ENCODE results near the gene YAP1.

YAP1 gene

GRCh38 chr11:102252339-102252891 lies 142.2 kb downstream of the YAP1 start:
- Histone ChIP-seq H3K4me3 (ENCODE audit: low read length) (no peak overlapping the region), H2AK5ac (ENCODE audit: low read length) (no peak overlapping the region), H3K27me3 (ENCODE audit: insufficient read depth, low read length, poor library complexity) (no peaks in the 10 kb centered on the region), H3K27ac (ENCODE audit: low read depth, low read length) (no peak overlapping the region), H3K4me1 (ENCODE audit: control insufficient read depth, low read depth, low read length) (no peaks in the 10 kb centered on the region), H3K56ac (ENCODE audit: low read length) (no peak overlapping the region), H4K5ac (ENCODE audit: low read length) (no peak overlapping the region), H3K4ac (ENCODE audit: low read depth, low read length) (no peak overlapping the region), H3K36me3 (ENCODE audit: control insufficient read depth, insufficient read depth, low read length) (no peaks in the 10 kb centered on the region), H3K23ac (ENCODE audit: low read length) (no peak overlapping the region), H2BK120ac (ENCODE audit: low read depth, low read length) (no peak overlapping the region), H3K4me2 (ENCODE audit: low read length) (no peak overlapping the region), H3K18ac (ENCODE audit: low read length) (no peak overlapping the region), H2BK15ac (replicated peaks; ENCODE audit: low read depth) (no peak overlapping the region), H3K79me2 (ENCODE audit: control insufficient read depth, insufficient read depth, low read length) (no peaks in the 10 kb centered on the region), H3K9ac (ENCODE audit: low read length) (no peak overlapping the region), H4K8ac (ENCODE audit: low read depth, low read length) (no peak overlapping the region), H2BK5ac (ENCODE audit: low read length) (no peak overlapping the region), H3K79me1 (ENCODE audit: low read length) (no peaks in the 10 kb centered on the region)
- WGBS (ENCODE audit: extremely low coverage, insufficient coverage, low lambda C conversion rate): no CpG with 5 or more reads among the region's 6 CpGs
- DNase-seq: no peak

GRCh38 chr11:102253020-102253715 lies 142.9 kb downstream of the YAP1 start:
- Histone ChIP-seq H3K27ac (ENCODE audit: low read depth, low read length) (no peak overlapping the region), H3K4me1 (ENCODE audit: control insufficient read depth, low read depth, low read length) (no peaks in the 10 kb centered on the region), H3K79me1 (ENCODE audit: low read length) (no peaks in the 10 kb centered on the region), H3K23ac (ENCODE audit: low read length) (no peak overlapping the region), H3K18ac (ENCODE audit: low read length) (no peak overlapping the region), H3K56ac (ENCODE audit: low read length) (no peak overlapping the region), H2BK15ac (replicated peaks; ENCODE audit: low read depth) (peak overlapping the region; percentile 37), H3K36me3 (ENCODE audit: control insufficient read depth, insufficient read depth, low read length) (no peaks in the 10 kb centered on the region), H3K4me2 (ENCODE audit: low read length) (no peak overlapping the region), H3K4ac (ENCODE audit: low read depth, low read length) (no peak overlapping the region), H2BK120ac (ENCODE audit: low read depth, low read length) (no peak overlapping the region), H3K9ac (ENCODE audit: low read length) (no peak overlapping the region), H4K5ac (ENCODE audit: low read length) (no peak overlapping the region), H2BK5ac (ENCODE audit: low read length) (no peak overlapping the region), H4K8ac (ENCODE audit: low read depth, low read length) (no peak overlapping the region), H2AK5ac (ENCODE audit: low read length) (no peak overlapping the region), H3K79me2 (ENCODE audit: control insufficient read depth, insufficient read depth, low read length) (no peaks in the 10 kb centered on the region), H3K27me3 (ENCODE audit: insufficient read depth, low read length, poor library complexity) (no peaks in the 10 kb centered on the region), H3K4me3 (ENCODE audit: low read length) (no peak overlapping the region)
- DNase-seq: peak; percentile 87
- WGBS (ENCODE audit: extremely low coverage, insufficient coverage, low lambda C conversion rate): no CpG with 5 or more reads among the region's 3 CpGs

GRCh38 chr11:102254047-102254446 lies 143.8 kb downstream of the YAP1 start:
- no peak overlapping the region for H2BK15ac ChIP-seq (replicated peaks; ENCODE audit: low read depth)
- no peak overlapping the region for H3K18ac ChIP-seq (ENCODE audit: low read length)
- no peak overlapping the region for H3K23ac ChIP-seq (ENCODE audit: low read length)
- H3K27ac ChIP-seq (ENCODE audit: low read depth, low read length): no peak overlapping the region
- H2BK5ac ChIP-seq (ENCODE audit: low read length): no peak overlapping the region
- H3K4ac ChIP-seq (ENCODE audit: low read depth, low read length): no peak overlapping the region
- no peaks in the 10 kb centered on the region for H3K36me3 ChIP-seq (ENCODE audit: control insufficient read depth, insufficient read depth, low read length)
- H3K9ac ChIP-seq (ENCODE audit: low read length): no peak overlapping the region
- H3K4me2 ChIP-seq (ENCODE audit: low read length): no peak overlapping the region
- H3K27me3 ChIP-seq (ENCODE audit: insufficient read depth, low read length, poor library complexity): no peaks in the 10 kb centered on the region
- no CpG with 5 or more reads among the region's 5 CpGs for WGBS (ENCODE audit: extremely low coverage, insufficient coverage, low lambda C conversion rate)
- DNase-seq: peak; percentile 73
- H2BK120ac ChIP-seq (ENCODE audit: low read depth, low read length): no peak overlapping the region
- no peaks in the 10 kb centered on the region for H3K79me1 ChIP-seq (ENCODE audit: low read length)
- H3K4me3 ChIP-seq (ENCODE audit: low read length): no peak overlapping the region
- H3K56ac ChIP-seq (ENCODE audit: low read length): no peak overlapping the region
- no peaks in the 10 kb centered on the region for H3K4me1 ChIP-seq (ENCODE audit: control insufficient read depth, low read depth, low read length)
- no peak overlapping the region for H2AK5ac ChIP-seq (ENCODE audit: low read length)
- no peak overlapping the region for H4K5ac ChIP-seq (ENCODE audit: low read length)
- no peaks in the 10 kb centered on the region for H3K79me2 ChIP-seq (ENCODE audit: control insufficient read depth, insufficient read depth, low read length)
- H4K8ac ChIP-seq (ENCODE audit: low read depth, low read length): no peak overlapping the region

GRCh38 chr11:102256251-102256650 lies 146.0 kb downstream of the YAP1 start:
- H3K79me1 ChIP-seq (ENCODE audit: low read length): no peaks in the 10 kb centered on the region
- no peaks in the 10 kb centered on the region for H3K27me3 ChIP-seq (ENCODE audit: insufficient read depth, low read length, poor library complexity)
- no peak overlapping the region for H3K23ac ChIP-seq (ENCODE audit: low read length)
- H2BK5ac ChIP-seq (ENCODE audit: low read length): no peak overlapping the region
- no peak overlapping the region for H2BK15ac ChIP-seq (replicated peaks; ENCODE audit: low read depth)
- H3K56ac ChIP-seq (ENCODE audit: low read length): no peak overlapping the region
- H3K4me3 ChIP-seq (ENCODE audit: low read length): no peak overlapping the region
- no peaks in the 10 kb centered on the region for H3K36me3 ChIP-seq (ENCODE audit: control insufficient read depth, insufficient read depth, low read length)
- H4K5ac ChIP-seq (ENCODE audit: low read length): no peak overlapping the region
- H2BK120ac ChIP-seq (ENCODE audit: low read depth, low read length): no peak overlapping the region
- H3K18ac ChIP-seq (ENCODE audit: low read length): no peak overlapping the region
- no peak for DNase-seq
- no peak overlapping the region for H3K9ac ChIP-seq (ENCODE audit: low read length)
- no peaks in the 10 kb centered on the region for H3K4me1 ChIP-seq (ENCODE audit: control insufficient read depth, low read depth, low read length)
- WGBS (ENCODE audit: extremely low coverage, insufficient coverage, low lambda C conversion rate): no CpG with 5 or more reads among the region's 4 CpGs
- no peaks in the 10 kb centered on the region for H3K79me2 ChIP-seq (ENCODE audit: control insufficient read depth, insufficient read depth, low read length)
- H3K4me2 ChIP-seq (ENCODE audit: low read length): no peak overlapping the region
- no peak overlapping the region for H2AK5ac ChIP-seq (ENCODE audit: low read length)
- no peak overlapping the region for H4K8ac ChIP-seq (ENCODE audit: low read depth, low read length)
- no peak overlapping the region for H3K4ac ChIP-seq (ENCODE audit: low read depth, low read length)
- no peak overlapping the region for H3K27ac ChIP-seq (ENCODE audit: low read depth, low read length)

- Histone ChIP-seq H3K4ac (ENCODE audit: low read depth, low read length) (no peak overlapping the region), H3K27me3 (ENCODE audit: insufficient read depth, low read length, poor library complexity) (no peaks in the 10 kb centered on the region), H3K9ac (ENCODE audit: low read length) (no peak overlapping the region), H2BK15ac (replicated peaks; ENCODE audit: low read depth) (no peak overlapping the region), H3K79me2 (ENCODE audit: control insufficient read depth, insufficient read depth, low read length) (no peaks in the 10 kb centered on the region), H3K79me1 (ENCODE audit: low read length) (no peaks in the 10 kb centered on the region), H3K4me3 (ENCODE audit: low read length) (no peak overlapping the region), H3K23ac (ENCODE audit: low read length) (no peak overlapping the region), H3K4me1 (ENCODE audit: control insufficient read depth, low read depth, low read length) (no peaks in the 10 kb centered on the region), H3K4me2 (ENCODE audit: low read length) (no peak overlapping the region), H2BK5ac (ENCODE audit: low read length) (no peak overlapping the region), H3K36me3 (ENCODE audit: control insufficient read depth, insufficient read depth, low read length) (no peaks in the 10 kb centered on the region), H4K5ac (ENCODE audit: low read length) (no peak overlapping the region), H4K8ac (ENCODE audit: low read depth, low read length) (no peak overlapping the region), H3K27ac (ENCODE audit: low read depth, low read length) (no peak overlapping the region), H3K18ac (ENCODE audit: low read length) (no peak overlapping the region), H2AK5ac (ENCODE audit: low read length) (no peak overlapping the region), H3K56ac (ENCODE audit: low read length) (no peak overlapping the region), H2BK120ac (ENCODE audit: low read depth, low read length) (no peak overlapping the region)
- no CpG with 5 or more reads among the region's 2 CpGs for WGBS (ENCODE audit: extremely low coverage, insufficient coverage, low lambda C conversion rate)
- no peak for DNase-seq
Observed at GRCh38 chr11:102260241-102260640, 150.0 kb downstream of the YAP1 start.
